NCI-H2029 (cell line): ENCODE measurements around the gene ATG5.
"Not testable (repeated sequence)": the region's sequence is repeated elsewhere in the genome, so short reads cannot be mapped to it uniquely, and the experiment has no call there.

Experiments used
- DNase-seq: peaks from one replicate; lab custom pipeline; 2025; lab: John Stamatoyannopoulos, UW

Gene ATG5

DNA sequence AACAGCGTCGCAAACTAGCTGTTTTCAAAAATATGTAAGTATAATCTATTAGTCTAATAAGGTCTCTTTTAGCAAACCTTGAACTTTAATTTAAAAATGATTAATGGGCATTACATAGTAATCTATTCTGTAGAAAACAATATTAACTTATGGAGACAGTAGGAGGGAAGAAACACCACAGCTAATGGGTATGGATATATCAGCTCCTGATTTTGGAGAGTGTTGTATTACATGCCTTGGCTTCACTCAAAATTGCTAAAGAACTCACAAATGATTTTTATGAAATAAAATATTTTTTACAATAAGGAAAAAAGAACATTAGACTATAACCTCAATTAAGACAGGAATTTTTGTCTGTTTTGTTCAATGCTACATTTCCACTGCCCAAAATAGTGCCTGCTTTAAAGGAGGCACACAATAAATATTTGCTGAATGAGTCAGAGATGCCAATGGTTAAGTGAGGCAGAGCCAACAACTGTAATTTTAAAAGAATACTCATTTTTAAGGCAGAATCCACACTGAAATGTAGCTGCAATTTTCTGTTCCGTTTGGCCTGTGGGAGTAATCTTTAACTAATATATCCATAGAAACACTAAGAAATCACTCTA lies 15.7 kb downstream of the ATG5 start:
- DNase-seq, result no peak

DNA sequence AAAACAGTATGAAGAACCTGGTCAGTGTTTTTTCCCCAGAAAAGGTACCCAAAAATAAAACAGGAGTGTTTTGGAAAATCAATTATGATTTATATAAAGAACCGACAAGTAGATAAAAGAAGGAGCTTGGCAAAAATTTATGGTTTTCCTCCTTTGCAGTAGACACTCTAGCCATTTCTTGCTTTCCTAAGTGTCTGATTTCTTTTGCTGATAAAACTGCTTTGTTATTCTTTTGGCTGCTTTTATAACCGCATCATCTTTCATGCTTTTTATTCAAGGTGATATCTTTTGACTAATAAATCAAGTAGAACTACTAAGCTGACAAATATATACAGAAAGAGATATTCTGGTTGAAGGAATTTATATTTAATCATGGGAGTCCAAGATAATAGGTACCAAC lies 16.6 kb downstream of the ATG5 start:
- no peak for DNase-seq

DNA sequence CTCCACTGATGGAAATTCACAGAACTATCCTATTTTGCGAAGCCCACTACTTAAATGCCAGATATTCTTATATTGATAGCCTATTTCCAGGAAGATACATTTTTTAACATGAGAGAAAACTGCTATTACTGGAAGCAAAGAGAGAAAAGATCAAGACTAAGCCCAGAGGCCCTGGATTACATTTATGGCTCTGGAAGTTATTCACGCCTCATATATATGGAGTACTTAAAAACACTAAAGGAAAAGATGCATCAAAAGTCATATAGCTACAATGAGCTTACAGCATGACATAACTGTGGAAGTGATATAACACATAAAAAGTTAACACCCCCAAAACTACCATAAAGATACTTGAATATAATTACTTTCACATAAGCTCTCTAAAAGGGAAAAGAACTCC lies 19.8 kb downstream of the ATG5 start:
- DNase-seq, result no peak

DNA sequence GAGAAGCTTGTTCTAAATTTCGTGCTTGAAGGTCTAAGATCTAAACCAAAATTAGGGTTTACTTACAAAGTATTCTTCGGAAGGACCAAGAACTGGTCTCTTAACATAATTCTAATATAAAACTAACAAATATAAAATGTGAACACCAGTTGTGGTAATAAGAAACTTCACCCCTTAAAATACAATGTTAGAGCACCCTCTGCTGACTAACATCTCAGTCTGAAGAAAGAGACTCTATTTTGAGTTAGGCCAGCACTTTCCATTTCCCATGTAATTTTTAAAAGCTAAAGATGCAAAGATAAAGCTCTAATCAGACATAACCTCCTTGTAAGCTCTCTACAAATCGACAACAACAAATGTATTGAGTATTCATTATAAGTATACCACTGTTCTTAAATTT lies 24.6 kb downstream of the ATG5 start:
- no peak for DNase-seq

DNA sequence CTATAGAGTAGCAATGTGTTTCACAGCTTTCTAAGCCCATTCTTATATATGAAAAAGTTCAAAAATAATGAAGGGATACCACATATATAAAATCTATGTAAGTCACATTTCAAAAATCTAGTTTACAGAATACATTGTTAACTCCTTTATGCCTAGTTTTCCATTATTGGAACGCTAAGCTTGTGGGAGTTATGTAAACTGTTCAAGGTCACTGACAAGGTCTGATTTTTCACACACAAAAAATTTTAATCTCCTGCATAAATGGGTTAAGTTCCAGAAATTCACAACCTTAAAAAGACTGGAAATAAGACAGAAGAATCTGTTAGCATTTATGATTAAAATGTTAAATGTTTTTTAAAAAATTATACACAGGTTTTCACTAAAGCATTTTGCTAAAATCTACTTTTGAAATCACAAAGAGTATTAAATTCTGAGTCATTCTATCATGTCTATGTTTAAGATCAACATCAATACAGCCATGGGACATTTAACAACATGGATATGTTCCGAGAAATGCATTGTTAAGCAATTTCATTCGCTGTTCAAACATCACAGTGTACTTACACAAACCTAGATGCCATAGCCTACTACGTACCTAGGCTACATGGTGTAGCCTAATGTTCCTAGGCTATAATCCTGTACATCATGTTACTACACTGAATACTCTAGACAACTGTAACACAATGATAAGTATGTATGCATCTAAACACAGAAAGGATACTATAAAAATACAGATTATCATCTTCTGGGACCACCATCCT lies 25.4 kb downstream of the ATG5 start:
- no peak for DNase-seq

DNA sequence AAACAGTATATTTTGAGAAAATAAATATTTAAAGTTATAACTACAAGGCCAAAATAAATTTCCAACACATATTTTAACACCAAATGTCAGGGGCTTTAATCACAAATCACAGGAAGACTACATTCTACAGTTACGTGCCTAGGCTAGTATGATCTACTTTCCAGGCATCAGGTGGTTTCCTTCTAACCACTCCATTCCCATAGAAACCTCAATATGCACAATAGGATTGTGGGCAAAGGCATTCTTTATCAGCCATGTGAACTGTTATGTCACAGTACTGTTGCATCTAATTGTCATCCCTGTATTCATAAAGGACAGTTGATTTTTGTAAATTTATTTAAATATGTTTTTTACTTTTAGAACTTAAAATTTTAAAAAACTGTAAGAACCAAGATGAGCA lies 32.4 kb downstream of the ATG5 start:
- DNase-seq, result no peak

DNA sequence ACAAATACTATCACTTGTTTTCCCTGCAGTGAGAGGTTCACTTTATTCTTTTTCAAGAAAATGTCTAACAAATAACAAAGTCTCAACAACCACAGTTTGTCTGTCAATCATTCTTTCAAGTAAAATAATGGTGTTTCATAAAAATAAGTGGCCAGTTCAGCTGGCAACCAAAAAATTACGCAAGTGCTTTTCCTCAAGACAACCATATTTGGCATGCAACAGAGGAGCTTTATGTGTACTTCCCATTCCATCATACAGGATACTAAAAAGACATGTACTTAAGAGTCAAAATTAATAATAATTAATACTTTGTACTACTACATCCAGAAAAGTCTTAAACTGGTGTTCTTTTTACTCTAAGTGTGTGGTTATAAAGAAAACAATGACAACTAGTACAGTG lies 34.6 kb downstream of the ATG5 start:
- no peak for DNase-seq

DNA sequence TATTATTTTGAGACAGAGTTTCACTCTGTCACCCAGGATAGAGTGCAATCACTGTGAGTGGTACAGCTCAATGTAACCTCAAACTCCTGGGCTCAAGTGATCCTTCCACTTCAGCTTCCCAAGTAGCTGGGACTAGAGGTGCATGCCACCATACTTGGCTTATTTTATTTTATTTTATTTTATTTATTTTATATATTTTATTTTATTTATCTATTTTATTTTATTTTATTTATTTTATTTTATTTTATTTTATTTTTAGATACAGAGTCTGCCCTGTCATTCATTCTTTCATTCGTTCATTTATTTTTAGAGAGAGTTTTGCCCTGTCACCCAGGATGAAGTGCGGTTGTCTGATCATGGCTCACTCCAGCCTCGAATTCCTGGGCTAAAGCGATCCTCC lies 35.5 kb downstream of the ATG5 start:
- no peak for DNase-seq

DNA sequence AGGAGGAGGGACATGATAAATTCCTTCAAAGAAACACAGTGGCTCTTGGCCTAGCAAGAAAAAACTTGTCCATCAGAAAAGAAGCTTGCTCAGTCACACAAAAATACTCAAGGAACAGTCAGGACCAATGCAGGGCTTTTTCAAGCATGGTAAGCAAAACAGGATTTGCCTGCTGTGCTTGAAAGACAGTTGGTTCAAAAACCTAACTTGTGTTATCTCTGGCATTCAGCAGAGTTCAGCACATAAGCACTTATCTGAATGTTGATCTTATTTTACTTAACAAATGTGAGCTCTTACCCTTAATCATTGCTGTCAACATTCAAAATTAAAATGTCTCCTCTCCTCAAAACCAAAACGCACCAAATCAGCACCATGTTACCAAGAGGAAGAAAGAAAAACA lies 38.3 kb downstream of the ATG5 start:
- no peak for DNase-seq

DNA sequence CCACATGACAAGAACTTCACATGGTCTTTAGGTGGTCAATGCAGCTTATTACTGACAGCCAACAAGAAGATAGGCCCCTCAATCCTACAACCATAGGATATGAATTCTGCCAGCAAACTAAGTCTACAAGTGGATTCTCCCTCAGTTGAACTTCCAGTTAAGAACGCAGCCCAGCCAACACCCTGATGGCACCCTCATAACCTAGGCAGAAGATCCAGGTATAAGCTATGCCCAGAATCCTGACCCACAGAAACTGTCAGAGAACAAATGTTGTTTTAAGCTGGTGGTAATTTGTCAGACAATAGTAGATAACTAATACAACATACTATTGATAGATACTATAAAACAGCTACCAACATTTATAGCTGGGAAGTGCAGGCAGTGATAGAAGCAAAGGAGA lies 38.8 kb downstream of the ATG5 start:
- DNase-seq, result no peak

DNA sequence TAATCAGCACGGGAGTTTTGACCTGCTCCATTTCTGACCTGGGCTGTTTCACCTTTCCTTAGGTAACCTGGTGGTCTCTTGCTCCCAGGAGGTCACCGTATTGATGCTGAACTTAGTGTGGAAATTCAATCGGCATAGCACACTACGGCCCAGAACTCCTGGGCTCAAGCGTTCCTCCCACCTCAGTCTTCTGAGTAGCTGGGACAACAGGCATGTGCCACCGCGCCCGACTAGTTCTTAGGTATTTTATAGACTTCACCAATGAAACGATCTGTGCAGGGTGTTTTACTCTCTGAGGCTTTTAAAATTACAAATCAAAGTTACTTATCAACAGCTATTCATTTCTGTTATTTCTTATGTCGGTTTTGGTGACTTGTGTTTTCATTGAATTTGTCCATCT lies 42.1 kb downstream of the ATG5 start:
- DNase-seq, result no peak

DNA sequence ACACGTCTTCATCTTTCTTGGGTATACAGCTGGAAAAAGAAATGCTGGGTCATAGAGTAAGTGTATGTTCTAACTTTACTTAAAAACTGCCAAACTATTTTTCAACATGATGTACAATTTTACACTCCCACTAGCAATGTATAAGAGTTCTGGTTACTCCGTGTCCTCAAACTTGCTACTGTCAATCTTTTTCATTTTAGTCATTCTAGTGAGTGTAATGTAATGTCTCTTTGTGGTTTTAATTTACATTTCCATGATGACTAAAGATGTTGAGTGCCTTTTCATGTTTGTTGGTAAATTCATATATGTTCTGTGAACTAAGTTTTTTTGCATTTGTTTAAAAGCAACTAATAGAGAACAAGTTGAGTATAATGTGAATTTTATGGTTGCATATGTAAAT lies 43.9 kb downstream of the ATG5 start:
- no peak for DNase-seq

DNA sequence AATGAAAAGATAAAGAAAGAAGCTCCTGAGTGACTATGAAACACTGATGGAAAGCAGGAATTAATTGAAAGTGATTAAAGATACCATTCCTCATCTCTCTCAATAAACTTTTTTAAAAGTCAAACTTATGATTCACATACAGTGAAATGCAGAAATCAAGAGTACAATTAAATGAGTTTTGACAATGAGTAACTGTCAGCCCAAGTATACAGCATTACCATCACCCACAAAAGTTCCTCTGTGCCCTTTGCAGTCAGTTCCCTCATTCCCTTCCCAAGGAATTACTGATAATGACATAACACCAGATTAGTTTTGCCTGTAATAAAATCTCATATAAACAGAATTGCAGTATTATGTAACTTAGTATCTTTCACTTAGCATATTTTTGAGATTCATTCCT lies 44.5 kb downstream of the ATG5 start:
- DNase-seq, result no peak

DNA sequence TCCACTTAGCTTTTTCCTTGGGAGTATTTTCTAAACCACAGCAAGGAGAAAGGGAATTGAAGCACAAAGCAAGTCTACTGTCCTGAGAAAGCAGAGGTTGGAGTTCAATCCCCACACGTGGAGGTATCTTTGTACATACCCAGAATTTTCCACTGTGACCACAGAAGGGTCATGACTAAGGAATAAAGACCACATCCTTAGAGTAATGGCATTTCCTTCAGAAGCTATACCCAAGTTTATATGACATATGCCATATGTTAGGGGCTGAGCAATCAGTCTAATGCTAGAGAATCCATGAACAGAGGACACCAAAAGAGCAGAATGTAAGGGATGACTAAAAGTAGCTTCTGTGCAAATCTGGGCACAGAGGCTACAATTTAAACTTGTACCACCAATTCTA lies 46.4 kb downstream of the ATG5 start:
- no peak for DNase-seq

DNA sequence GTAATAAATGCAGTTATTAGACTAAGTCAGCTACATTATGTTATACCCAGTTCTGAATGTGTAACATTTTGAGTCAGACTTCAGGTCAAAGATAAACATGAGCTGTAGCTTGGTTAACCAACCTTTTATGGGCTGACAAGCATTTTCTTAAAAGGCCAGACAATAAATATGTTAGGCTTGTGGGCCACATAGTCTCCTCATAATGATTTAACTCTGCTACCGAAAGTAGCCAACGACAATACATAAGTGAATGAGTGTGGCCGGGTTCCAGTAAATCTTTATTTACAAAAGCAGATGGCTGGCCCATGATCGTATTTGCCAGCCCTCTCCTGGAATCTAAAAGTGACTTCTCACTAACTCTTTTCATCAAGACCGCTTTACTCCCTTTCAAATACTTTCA lies 49.9 kb downstream of the ATG5 start:
- no peak for DNase-seq

DNA sequence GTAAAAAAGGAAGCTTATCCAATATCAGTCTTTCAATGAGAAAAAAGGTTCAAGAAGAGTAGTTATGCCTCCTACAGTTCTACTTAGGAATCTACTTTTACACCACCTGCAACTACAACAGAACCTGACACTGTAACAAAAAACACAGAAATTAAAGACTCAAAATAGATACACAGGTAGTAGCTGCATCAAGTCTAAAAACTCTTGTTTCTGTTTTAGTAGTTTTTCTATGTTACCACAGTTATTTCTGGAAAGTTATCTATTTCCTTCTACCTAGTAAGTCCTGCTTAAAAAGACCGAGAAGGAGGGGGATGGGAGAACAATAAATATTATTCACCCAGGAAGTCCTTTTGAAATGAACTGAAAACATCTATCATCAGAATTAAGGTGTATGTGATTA lies 52.5 kb downstream of the ATG5 start:
- DNase-seq, result no peak

DNA sequence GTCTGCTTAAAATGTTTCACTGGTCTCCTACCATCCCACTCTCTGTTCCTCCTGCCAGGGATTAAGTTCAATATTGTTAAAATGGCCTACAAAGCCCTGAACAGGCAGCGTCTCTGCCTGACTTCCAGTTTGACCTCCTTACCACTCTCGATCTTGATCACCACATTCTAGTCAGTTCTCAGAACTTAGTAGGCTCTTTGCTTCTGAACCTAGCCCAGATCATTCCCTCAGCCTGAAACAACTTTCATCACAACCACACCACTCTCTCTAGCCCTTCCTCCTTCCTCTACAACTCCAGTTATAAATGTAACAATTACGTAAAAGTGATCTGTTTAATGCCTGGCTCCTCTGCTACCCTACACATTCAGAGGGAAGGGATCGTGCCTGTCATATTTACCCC lies 53.3 kb downstream of the ATG5 start:
- DNase-seq, result no peak

DNA sequence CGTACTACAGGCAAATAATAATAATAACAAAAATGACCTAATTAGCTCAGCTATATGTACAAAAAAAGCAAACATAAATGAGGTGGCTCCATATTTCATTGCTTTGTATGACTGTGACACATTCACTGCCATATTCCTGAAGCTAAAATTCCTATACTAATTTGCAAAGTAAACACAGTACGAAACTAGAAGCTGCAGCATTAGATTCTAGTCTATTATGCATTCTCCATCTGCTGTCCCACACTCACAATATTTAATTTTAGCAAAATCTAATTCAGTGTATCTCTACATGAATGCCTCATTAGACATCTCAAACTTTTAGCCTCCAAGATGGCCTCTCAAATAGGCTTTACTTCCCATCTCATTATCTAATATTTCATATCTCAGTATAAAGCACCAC lies 55.1 kb downstream of the ATG5 start:
- DNase-seq, result no peak

DNA sequence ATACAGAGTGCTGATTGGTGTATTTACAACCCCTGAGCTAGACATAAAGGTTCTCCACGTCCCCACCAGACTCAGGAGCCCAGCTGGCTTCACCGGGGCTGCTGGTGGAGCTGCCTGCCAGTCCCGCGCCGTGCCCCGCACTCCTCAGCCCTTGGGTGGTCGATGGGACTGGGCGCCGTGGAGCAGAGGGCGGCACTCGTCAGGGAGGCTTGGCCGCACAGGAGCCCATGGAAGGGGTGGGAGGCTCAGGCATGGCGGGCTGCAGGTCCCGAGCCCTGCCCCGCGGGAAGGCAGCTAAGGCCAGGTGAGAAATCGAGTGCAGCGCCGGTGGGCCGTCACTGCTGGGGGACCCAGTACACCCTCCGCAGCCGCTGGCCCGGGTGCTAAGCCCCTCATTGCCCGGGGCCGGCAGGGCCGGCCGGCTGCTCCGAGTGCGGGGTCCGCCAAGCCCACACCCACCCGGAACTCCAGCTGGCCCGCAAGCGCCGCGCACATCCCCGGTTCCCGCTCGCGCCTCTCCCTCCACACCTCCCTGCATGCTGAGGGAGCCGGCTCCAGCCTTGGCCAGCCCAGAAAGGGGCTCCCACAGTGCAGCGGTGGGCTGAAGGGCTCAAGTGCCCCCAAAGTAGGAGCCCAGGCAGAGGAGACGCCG lies 56.2 kb downstream of the ATG5 start:
- not testable (repeated sequence) for DNase-seq

DNA sequence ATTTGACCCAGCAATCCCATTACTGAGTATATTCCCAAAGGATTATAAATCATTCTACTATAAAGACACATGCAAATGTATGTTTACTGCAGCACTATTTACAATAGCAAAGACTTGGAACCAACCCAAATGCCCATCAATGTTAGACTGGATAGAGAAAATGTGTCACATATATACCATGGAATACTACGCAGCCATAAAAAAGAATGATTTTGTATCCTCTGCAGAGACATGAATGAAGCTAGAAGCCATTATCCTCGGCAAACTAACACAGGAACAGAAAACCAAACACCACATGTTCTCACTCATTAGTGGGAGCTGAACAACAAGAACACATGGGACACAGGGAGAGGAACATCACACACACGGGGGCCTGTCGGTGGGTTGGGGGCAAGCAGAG lies 57.1 kb downstream of the ATG5 start:
- not testable (repeated sequence) for DNase-seq

DNA sequence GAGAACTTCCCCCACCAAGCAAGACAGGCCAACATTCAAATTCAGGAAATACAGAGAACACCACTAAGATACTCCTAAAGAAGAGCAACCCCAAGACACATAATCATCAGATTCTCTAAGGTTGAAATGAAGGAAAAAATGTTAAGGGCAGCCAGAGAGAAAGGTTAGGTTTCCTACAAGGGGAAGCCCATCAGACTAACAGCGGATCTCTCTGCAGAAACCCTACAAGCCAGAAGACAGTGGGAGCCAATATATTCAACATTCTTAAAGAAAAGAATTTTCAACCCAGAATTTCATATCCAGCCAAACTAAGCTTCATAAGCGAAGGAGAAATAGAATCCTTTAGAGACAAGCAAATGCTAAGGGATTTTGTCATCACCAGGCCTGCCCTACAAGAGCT lies 61.1 kb downstream of the ATG5 start:
- not testable (repeated sequence) for DNase-seq

DNA sequence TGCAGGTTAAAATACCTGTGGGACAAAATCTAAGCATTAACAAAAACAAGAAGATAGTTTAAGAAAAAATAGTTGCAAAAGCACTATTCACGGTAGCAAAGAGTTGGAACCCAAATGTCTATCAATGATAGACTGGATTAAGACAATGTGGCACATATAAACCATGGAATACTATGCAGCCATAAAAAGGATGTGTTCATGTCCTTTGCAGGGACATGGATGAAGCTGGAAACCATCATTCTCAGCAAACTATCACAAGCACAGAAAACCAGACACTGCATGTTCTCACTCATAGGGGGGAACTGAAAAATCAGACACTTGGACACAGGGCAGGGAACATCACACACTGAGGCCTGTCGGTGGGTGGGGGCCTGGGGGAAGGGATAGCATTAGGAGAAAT lies 65.8 kb downstream of the ATG5 start:
- DNase-seq, result not testable (repeated sequence)

DNA sequence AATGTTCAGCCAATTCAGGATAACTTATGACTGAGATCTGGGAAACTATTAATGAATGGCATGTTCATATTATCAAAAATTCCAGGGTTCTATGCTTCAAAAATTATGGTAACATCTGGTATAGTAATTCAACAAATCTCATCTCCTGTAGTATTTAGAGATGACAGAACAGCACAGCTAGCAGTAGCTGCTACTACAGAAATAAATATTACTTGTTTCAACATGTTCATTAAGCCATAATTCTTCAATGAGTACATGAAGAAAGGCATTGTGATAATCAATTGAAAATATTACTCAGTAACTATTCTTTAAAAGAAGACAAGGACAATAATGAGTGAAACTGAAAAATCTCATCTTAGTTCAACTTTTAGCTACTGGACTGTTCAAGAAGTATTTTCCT lies 66.8 kb downstream of the ATG5 start:
- no peak for DNase-seq

DNA sequence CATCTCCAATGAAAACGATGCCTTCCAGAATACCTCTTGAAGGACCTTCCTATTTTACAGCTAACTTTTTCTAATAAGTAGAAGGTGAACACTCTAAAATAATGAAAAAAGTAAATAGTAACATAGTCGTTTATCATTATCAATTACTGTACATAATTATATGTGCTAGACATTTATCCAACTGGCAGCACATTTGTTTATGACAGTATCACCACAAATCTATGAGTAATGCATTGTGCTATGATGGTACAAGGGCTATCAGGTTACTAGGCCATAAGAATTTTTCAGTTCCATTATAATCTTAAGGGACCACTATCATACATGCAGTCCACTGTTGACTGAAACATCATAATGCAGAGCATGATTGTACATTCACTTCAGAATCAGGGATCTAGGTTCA lies 68.4 kb downstream of the ATG5 start:
- DNase-seq, result no peak
